RWPE2 (cell line): Measurements from ENCODE around the gene SNAP47.

ENCODE experiments used
- ATAC-seq: fragments of 200-7000 bp; cut with Tn5 transposase; 3 replicates; pipeline ENCODE4 v1.9.1; 2021; ENCODE audit warnings: low read depth
- DNase-seq: peaks from one replicate; pipeline ENCODE4 v3.0.0-alpha.2; 2020; ENCODE audit warnings: low spot score
- H3K27ac ChIP-seq: fragments of 450-650 bp; 2 replicates; pipeline ENCODE4 v1.5.1; 2017; ENCODE audit warnings: mild to moderate bottlenecking; ENCODE audit not compliant: poor library complexity, severe bottlenecking
- H3K27me3 ChIP-seq: fragments of 250-450 bp; sonication (Bioruptor Pico); 2 replicates; pipeline ENCODE4 v1.5.1; 2021; ENCODE audit warnings: mild to moderate bottlenecking, moderate library complexity; ENCODE audit not compliant: insufficient read depth, poor library complexity, severe bottlenecking
- H3K36me3 ChIP-seq: fragments of 250-450 bp; sonication (Bioruptor Pico); 2 replicates; pipeline ENCODE4 v1.5.1; 2020; ENCODE audit warnings: low read depth, mild to moderate bottlenecking, moderate library complexity
- H3K4me1 ChIP-seq: fragments of 250-450 bp; sonication (Bioruptor Pico); 2 replicates; pipeline ENCODE4 v1.5.1; 2021; ENCODE audit warnings: mild to moderate bottlenecking, moderate library complexity; ENCODE audit not compliant: insufficient read depth, poor library complexity, severe bottlenecking
- H3K4me3 ChIP-seq: fragments of 250-450 bp; sonication (Bioruptor Pico); 2 replicates; pipeline ENCODE4 v1.5.1; 2021; ENCODE audit warnings: mild to moderate bottlenecking, moderate library complexity; ENCODE audit not compliant: severe bottlenecking
- H3K9me3 ChIP-seq: fragments of 250-450 bp; sonication (Bioruptor Pico); 2 replicates; pipeline ENCODE4 v1.5.1; 2021; ENCODE audit warnings: mild to moderate bottlenecking, moderate library complexity; ENCODE audit not compliant: severe bottlenecking
- CTCF ChIP-seq: fragments of 450-650 bp; IDR thresholded peaks from one replicate; pipeline ENCODE4 v1.5.1; 2017; ENCODE audit warnings: mild to moderate bottlenecking, moderate library complexity; ENCODE audit not compliant: poor library complexity, severe bottlenecking

Gene SNAP47

GRCh38 chr1:227789084-227790033 lies 54.1 kb downstream of the SNAP47 start:
- no peaks in the 10 kb centered on the region for H3K27me3 ChIP-seq
- H3K27ac ChIP-seq, result no peak overlapping the region
- ATAC-seq, result no peak
- TF ChIP-seq CTCF, result no peak
- DNase-seq, result no peak
- H3K9me3 ChIP-seq, result no peaks in the 10 kb centered on the region
- H3K4me1 ChIP-seq, result no peaks in the 10 kb centered on the region
- no peaks in the 10 kb centered on the region for H3K36me3 ChIP-seq
- peak overlapping the region; percentile 38 for H3K4me3 ChIP-seq

GRCh38 chr1:227790034-227790400 lies 54.8 kb downstream of the SNAP47 start:
- no peaks in the 10 kb centered on the region for H3K9me3 ChIP-seq
- no peak for TF ChIP-seq CTCF
- H3K4me3 ChIP-seq, result no peak overlapping the region
- no peaks in the 10 kb centered on the region for H3K36me3 ChIP-seq
- DNase-seq, result no peak
- no peak for ATAC-seq
- H3K27ac ChIP-seq, result no peak overlapping the region
- no peaks in the 10 kb centered on the region for H3K4me1 ChIP-seq
- H3K27me3 ChIP-seq, result no peaks in the 10 kb centered on the region

GRCh38 chr1:227790868-227791267 lies 55.6 kb downstream of the SNAP47 start:
- no peaks in the 10 kb centered on the region for H3K9me3 ChIP-seq
- no peak for ATAC-seq
- no peaks in the 10 kb centered on the region for H3K4me1 ChIP-seq
- DNase-seq, result no peak
- H3K4me3 ChIP-seq, result no peak overlapping the region
- no peaks in the 10 kb centered on the region for H3K36me3 ChIP-seq
- no peak for TF ChIP-seq CTCF
- no peak overlapping the region for H3K27ac ChIP-seq
- H3K27me3 ChIP-seq, result no peaks in the 10 kb centered on the region

- ATAC-seq, result no peak
- no peak for TF ChIP-seq CTCF
Measured at GRCh38 chr1:227791425-227792143, 56.3 kb downstream of the SNAP47 start.

More at GRCh38 chr1:227791425-227792143, 56.3 kb downstream of the SNAP47 start:
- no peaks in the 10 kb centered on the region for H3K27me3 ChIP-seq
- no peaks in the 10 kb centered on the region for H3K9me3 ChIP-seq
- H3K36me3 ChIP-seq, result no peaks in the 10 kb centered on the region
- no peak for DNase-seq
- no peak overlapping the region for H3K4me3 ChIP-seq
- no peak overlapping the region for H3K27ac ChIP-seq
- no peaks in the 10 kb centered on the region for H3K4me1 ChIP-seq
